H1 (cell line): ENCODE measurements around the gene SMC3.

Experiments
- POLR2AphosphoS5 ChIP-seq: IDR thresholded peaks from 2 replicates; pipeline ENCODE4 v1.6.1; 2011; ENCODE audit warnings: low read depth, low read length
- RFX5 ChIP-seq: IDR thresholded peaks from 2 replicates; pipeline ENCODE4 v1.6.1; 2011; ENCODE audit warnings: low read depth, low read length, improper control_type of control experiment, borderline replicate concordance

- TF ChIP-seq RFX5 (no peak), POLR2AphosphoS5 (no peak)
These were observed 20.2 kb upstream of the SMC3 start for GRCh38 chr10:110547139-110547761.
